ENCODE data around the gene VPS52.

- TF ChIP-seq SNAI2 (CRISPR knock-in tag; IDR thresholded peaks at IDR 0.05): no peak
- TF ChIP-seq, protein P1, sequence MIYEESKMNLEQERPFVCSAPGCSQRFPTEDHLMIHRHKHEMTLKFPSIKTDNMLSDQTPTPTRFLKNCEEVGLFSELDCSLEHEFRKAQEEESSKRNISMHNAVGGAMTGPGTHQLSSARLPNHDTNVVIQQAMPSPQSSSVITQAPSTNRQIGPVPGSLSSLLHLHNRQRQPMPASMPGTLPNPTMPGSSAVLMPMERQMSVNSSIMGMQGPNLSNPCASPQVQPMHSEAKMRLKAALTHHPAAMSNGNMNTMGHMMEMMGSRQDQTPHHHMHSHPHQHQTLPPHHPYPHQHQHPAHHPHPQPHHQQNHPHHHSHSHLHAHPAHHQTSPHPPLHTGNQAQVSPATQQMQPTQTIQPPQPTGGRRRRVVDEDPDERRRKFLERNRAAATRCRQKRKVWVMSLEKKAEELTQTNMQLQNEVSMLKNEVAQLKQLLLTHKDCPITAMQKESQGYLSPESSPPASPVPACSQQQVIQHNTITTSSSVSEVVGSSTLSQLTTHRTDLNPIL (CRISPR knock-in tag; IDR thresholded peaks at IDR 0.05; ENCODE audit: low read depth): no peak
- TF ChIP-seq TCF4 (CRISPR knock-in tag; IDR thresholded peaks at IDR 0.05; ENCODE audit: borderline replicate concordance): no peak
- TF ChIP-seq ARNTL (CRISPR knock-in tag; IDR thresholded peaks at IDR 0.05; ENCODE audit: borderline replicate concordance, low read depth): no peak
- TF ChIP-seq, protein P2, sequence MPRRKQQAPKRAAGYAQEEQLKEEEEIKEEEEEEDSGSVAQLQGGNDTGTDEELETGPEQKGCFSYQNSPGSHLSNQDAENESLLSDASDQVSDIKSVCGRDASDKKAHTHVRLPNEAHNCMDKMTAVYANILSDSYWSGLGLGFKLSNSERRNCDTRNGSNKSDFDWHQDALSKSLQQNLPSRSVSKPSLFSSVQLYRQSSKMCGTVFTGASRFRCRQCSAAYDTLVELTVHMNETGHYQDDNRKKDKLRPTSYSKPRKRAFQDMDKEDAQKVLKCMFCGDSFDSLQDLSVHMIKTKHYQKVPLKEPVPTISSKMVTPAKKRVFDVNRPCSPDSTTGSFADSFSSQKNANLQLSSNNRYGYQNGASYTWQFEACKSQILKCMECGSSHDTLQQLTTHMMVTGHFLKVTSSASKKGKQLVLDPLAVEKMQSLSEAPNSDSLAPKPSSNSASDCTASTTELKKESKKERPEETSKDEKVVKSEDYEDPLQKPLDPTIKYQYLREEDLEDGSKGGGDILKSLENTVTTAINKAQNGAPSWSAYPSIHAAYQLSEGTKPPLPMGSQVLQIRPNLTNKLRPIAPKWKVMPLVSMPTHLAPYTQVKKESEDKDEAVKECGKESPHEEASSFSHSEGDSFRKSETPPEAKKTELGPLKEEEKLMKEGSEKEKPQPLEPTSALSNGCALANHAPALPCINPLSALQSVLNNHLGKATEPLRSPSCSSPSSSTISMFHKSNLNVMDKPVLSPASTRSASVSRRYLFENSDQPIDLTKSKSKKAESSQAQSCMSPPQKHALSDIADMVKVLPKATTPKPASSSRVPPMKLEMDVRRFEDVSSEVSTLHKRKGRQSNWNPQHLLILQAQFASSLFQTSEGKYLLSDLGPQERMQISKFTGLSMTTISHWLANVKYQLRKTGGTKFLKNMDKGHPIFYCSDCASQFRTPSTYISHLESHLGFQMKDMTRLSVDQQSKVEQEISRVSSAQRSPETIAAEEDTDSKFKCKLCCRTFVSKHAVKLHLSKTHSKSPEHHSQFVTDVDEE (CRISPR knock-in tag; IDR thresholded peaks at IDR 0.05): no peak
Measured at GRCh38 chr6:33289784-33290315, 18.2 kb upstream of the VPS52 start.
